Germinal center (tissue), 1 donor: Measurements from ENCODE around the gene LMF1.

Source experiments
- DNase-seq: peaks from one replicate; pipeline ENCODE4 v3.0.0; 2012; ENCODE audit warnings: mixed read lengths, low spot score

The LMF1 gene

GRCh38 chr16:970766-971581 is at the start of gene LMF1:
Gene LMF1, minus strand, starts transcription at chr16:970984. Its CDS starts 4 bp downstream, at chr16:970980.
- DNase-seq = peak; percentile 99

- no peak for DNase-seq
Observed at GRCh38 chr16:1020091-1020399, 49.3 kb upstream of the LMF1 start.

- no peak for DNase-seq
Observed at GRCh38 chr16:1019231-1020090, 48.7 kb upstream of the LMF1 start.

- DNase-seq = no peak
Observed at GRCh38 chr16:1018447-1019198, 47.8 kb upstream of the LMF1 start.

GRCh38 chr16:1014771-1015495 is 44.1 kb upstream of the LMF1 start:
- DNase-seq = no peak

GRCh38 chr16:1014221-1014620 is 43.4 kb upstream of the LMF1 start:
- DNase-seq = no peak

- DNase-seq = no peak
Observed at GRCh38 chr16:1013593-1013900, 42.8 kb upstream of the LMF1 start.

- no peak for DNase-seq
Observed at GRCh38 chr16:1012722-1013592, 42.2 kb upstream of the LMF1 start.

GRCh38 chr16:1012135-1012534 is 41.4 kb upstream of the LMF1 start:
- no peak for DNase-seq

GRCh38 chr16:1011316-1012082 is 40.7 kb upstream of the LMF1 start:
- no peak for DNase-seq

GRCh38 chr16:1010815-1011214 is 40.0 kb upstream of the LMF1 start:
- no peak for DNase-seq

GRCh38 chr16:1010251-1010650 is 39.5 kb upstream of the LMF1 start:
- DNase-seq = no peak

GRCh38 chr16:1009358-1010150 is 38.8 kb upstream of the LMF1 start:
- no peak for DNase-seq

GRCh38 chr16:1008085-1008484 is 37.3 kb upstream of the LMF1 start:
- no peak for DNase-seq

- DNase-seq = no peak
Observed at GRCh38 chr16:1007284-1007850, 36.6 kb upstream of the LMF1 start.

GRCh38 chr16:1006781-1007180 is 36.0 kb upstream of the LMF1 start:
- no peak for DNase-seq

- DNase-seq = no peak
Observed at GRCh38 chr16:1005286-1005685, 34.5 kb upstream of the LMF1 start.

GRCh38 chr16:1003391-1004347 is 32.9 kb upstream of the LMF1 start:
- DNase-seq = no peak
